ENCODE measurements around the gene RPRD1B. TPM values are rescaled to one million over a fixed set of nuclear protein-coding genes. Genes with fewer than 3 reads are reported as not detected.

RPRD1B gene
- total and polyA plus RNA-seq, 2 of the 13 experiments (the other 11 are each of a cell fraction or from before 2014, with no cell fraction given), result 31.1 to 41.5 TPM

GRCh38 chr20:38082894-38083293 lies 49.3 kb downstream of the RPRD1B start (continued):
- TF ChIP-seq KLF11 (CRISPR knock-in tag; IDR thresholded peaks at IDR 0.05) (peak; percentile 86), PPARG (CRISPR knock-in tag; conservative IDR thresholded peaks at IDR 0.05) (peak; percentile 92), FOXA1 (IDR thresholded peaks at IDR 0.05) (no peak), FOXA1 (CRISPR knock-in tag; IDR thresholded peaks at IDR 0.05) (peak; percentile 71), SIX1 (CRISPR knock-in tag; IDR thresholded peaks at IDR 0.05; ENCODE audit: borderline replicate concordance) (peak; percentile 87; the same call in 1 of the 2 replicates), JARID2 (CRISPR knock-in tag; IDR thresholded peaks at IDR 0.05; ENCODE audit: insufficient replicate concordance) (no peak), PLSCR1 (CRISPR knock-in tag; IDR thresholded peaks at IDR 0.05; ENCODE audit: borderline replicate concordance) (no peak), ZNF350 (CRISPR knock-in tag; IDR thresholded peaks at IDR 0.05; ENCODE audit: borderline replicate concordance, low read depth) (no peak), RCOR2 (CRISPR knock-in tag; IDR thresholded peaks at IDR 0.05) (peak; percentile 95), NRL (CRISPR knock-in tag; IDR thresholded peaks at IDR 0.05; ENCODE audit: borderline replicate concordance) (no peak), ZNF33A (CRISPR knock-in tag; IDR thresholded peaks at IDR 0.05; ENCODE audit: borderline replicate concordance) (no peak), HMG20A (CRISPR knock-in tag; IDR thresholded peaks at IDR 0.05; ENCODE audit: borderline replicate concordance) (peak; percentile 85), ZNF24 (IDR thresholded peaks at IDR 0.05) (0 out of 2 replicates have a peak, but pooled peaks have one; percentile 19), PITX1 (CRISPR knock-in tag; IDR thresholded peaks at IDR 0.05) (peak; percentile 42; the same call in 1 of the 2 replicates), ZNF124 (CRISPR knock-in tag; IDR thresholded peaks at IDR 0.05) (no peak), CHD2 (IDR thresholded peaks at IDR 0.05; ENCODE audit: low read depth, low read length) (no peak), CEBPZ (IDR thresholded peaks at IDR 0.05; ENCODE audit: low read length) (no peak), KDM6A (CRISPR knock-in tag; IDR thresholded peaks at IDR 0.05; ENCODE audit: low read depth) (peak; percentile 82), ZNF558 (CRISPR knock-in tag; IDR thresholded peaks at IDR 0.05; ENCODE audit: borderline replicate concordance) (0 out of 2 replicates have a peak, but pooled peaks have one; percentile 1), ZNF605 (CRISPR knock-in tag; IDR thresholded peaks at IDR 0.05) (no peak), NFIB (CRISPR knock-in tag; IDR thresholded peaks at IDR 0.05; ENCODE audit: borderline replicate concordance) (no peak), ZNF678 (CRISPR knock-in tag; IDR thresholded peaks at IDR 0.05) (no peak), PHF20 (CRISPR knock-in tag; IDR thresholded peaks at IDR 0.05) (no peak), HNRNPL (IDR thresholded peaks at IDR 0.05; ENCODE audit: low read depth, low read length) (no peak), FOXP1 (IDR thresholded peaks at IDR 0.05) (no peak), FOXP1 (CRISPR knock-in tag; IDR thresholded peaks at IDR 0.05) (peak; percentile 94), MAFK (conservative IDR thresholded peaks at IDR 0.05 in 1 of 2, IDR thresholded peaks at IDR 0.05 in 1 of 2; ENCODE audit: low read length in 2 of 2) (no peak), ZNF816 (CRISPR knock-in tag; IDR thresholded peaks at IDR 0.05; ENCODE audit: borderline replicate concordance) (no peak), ZBTB14 (CRISPR knock-in tag; IDR thresholded peaks at IDR 0.05) (no peak), ELF3 (CRISPR knock-in tag; IDR thresholded peaks at IDR 0.05) (peak; percentile 59)
